ENCODE data around the gene CPSF7.

DNA sequence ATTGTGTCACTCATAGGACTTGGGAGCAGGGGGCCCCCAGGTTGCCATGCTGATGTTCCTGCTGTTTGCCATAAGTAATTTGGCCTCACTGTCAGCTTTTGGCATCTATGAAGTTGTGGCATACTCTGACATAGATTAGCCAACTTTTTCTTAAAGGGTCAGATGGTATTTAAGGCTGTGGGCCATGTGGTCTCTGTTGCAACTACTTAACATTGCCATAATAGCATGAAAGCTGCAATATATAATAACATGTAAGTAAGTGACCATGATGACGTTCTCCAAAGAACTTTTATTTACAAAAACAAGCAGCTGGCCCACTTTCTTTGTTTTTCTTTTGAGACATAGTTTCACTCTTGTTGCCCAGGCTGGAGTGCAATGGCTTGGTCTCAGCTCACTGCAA is 39.6 kb downstream of the CPSF7 start:
- TF ChIP-seq GATA2 (IDR thresholded peaks at IDR 0.05; ENCODE audit: low read depth, low read length) (no peak), GATA3 (IDR thresholded peaks at IDR 0.05; ENCODE audit: low read depth, low read length) (no peak)

Data from SH-SY5Y (cell line).